SH-SY5Y (cell line): ENCODE measurements around the gene RAP2B.

Source experiments
- GATA2 ChIP-seq: IDR thresholded peaks from 2 replicates; pipeline ENCODE4 v1.6.1; 2011; ENCODE audit warnings: mild to moderate bottlenecking, low read depth, low read length
- GATA3 ChIP-seq: IDR thresholded peaks from 2 replicates; pipeline ENCODE4 v1.6.1; 2011; ENCODE audit warnings: low read depth, mild to moderate bottlenecking, low read length, moderate library complexity

DNA sequence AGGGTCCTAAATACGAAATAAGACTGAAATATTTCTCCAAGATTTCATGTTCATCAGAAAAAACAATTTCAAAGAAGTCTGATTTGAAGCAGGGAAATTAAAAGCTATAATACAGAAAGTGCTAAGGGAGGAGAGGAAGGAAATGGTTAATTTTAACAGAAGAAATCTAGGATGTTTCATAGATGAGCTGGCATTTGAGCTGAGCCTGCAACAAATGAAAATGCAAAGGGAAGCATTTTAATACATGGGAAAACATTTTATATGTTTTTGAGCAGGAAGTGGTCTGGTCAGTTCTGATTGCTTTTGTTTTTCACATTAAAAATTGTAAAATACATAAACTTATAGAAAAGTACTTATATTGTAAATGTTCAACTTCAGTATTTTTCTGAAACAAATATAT is 17.2 kb upstream of the RAP2B start:
- TF ChIP-seq GATA3 (no peak), GATA2 (no peak)
